ENCODE data around the gene LACTB. TPM values are rescaled to one million over a fixed set of nuclear protein-coding genes. Genes with fewer than 3 reads are reported as not detected.

Gene LACTB
- total and polyA plus RNA-seq, 4 donors = 13.1 to 38.1 (median 29.9) TPM

DNA sequence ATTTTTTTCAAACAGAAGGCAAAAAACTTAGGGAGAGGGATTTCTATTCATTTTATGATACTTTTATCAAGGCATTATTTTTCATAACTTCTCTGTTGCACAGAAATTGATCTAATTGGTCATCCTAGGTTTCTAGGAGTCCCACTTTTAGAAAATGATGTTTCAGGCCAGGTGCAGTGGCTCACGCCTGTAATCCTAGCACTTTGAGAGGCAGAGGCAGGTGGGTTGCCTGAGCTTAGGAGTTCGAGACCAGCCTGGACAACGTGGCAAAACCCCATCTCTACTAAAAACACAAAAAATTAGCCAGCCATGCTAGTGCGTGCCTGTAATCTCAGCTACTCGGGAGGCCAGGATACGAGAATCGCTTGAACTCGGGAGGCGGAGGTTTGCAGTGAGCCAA is 2.8 kb downstream of the LACTB start:
- TF ChIP-seq, protein P1, sequence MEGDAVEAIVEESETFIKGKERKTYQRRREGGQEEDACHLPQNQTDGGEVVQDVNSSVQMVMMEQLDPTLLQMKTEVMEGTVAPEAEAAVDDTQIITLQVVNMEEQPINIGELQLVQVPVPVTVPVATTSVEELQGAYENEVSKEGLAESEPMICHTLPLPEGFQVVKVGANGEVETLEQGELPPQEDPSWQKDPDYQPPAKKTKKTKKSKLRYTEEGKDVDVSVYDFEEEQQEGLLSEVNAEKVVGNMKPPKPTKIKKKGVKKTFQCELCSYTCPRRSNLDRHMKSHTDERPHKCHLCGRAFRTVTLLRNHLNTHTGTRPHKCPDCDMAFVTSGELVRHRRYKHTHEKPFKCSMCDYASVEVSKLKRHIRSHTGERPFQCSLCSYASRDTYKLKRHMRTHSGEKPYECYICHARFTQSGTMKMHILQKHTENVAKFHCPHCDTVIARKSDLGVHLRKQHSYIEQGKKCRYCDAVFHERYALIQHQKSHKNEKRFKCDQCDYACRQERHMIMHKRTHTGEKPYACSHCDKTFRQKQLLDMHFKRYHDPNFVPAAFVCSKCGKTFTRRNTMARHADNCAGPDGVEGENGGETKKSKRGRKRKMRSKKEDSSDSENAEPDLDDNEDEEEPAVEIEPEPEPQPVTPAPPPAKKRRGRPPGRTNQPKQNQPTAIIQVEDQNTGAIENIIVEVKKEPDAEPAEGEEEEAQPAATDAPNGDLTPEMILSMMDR (IDR thresholded peaks at IDR 0.05; ENCODE audit: control extremely low read depth, extremely low read depth) = no peak
- WGBS, 2 donors = 97 to 98% methylated on average over 9 of the region's 9 CpGs
- Histone ChIP-seq H3K36me3 (ENCODE audit: control insufficient read depth in 4 of 4, insufficient read depth in 4 of 4, low read length in 4 of 4) (peaks cover 0 to 17% (median 6%) of the 10 kb centered on the region in 4 donors), H3K27ac (ENCODE audit: low read depth in 1 of 2, low read length in 1 of 2) (no peak overlapping the region), H3K9me3 (ENCODE audit: control insufficient read depth in 4 of 4, insufficient read depth in 3 of 4, low read length in 3 of 4) (peaks cover 0 to 2% (median 0%) of the 10 kb centered on the region in 4 donors), H3K9ac (ENCODE audit: insufficient read depth in 1 of 2, low read length in 2 of 2) (no peak overlapping the region), H3K27me3 (ENCODE audit: control insufficient read depth in 3 of 3, insufficient read depth in 3 of 3, low read length in 2 of 3) (no peaks in the 10 kb centered on the region), H3K4me1 (ENCODE audit: control insufficient read depth in 5 of 5, insufficient read depth in 5 of 5, low read length in 5 of 5) (peaks cover 0 to 9% (median 0%) of the 10 kb centered on the region in 5 donors), H3K4me3 (no peak overlapping the region)
- ATAC-seq (ENCODE audit: insufficient read depth, low FRiP score) = no peak
- DNase-seq = no peak

DNA sequence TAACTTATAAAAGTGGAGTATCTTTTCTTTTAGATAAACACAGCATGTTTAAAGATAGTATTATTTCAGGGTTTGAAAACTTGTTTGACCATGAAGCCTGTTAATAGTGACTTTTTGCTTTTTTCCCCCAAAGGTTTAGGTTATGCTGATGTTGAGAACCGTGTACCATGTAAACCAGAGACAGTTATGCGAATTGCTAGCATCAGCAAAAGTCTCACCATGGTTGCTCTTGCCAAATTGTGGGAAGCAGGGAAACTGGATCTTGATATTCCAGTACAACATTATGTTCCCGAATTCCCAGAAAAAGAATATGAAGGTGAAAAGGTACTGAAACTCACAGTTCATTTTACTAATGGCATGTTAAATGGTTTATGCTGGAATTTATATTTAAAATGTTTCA is 5.1 kb downstream of the LACTB start:
- H3K27ac ChIP-seq (ENCODE audit: low read depth in 1 of 2, low read length in 1 of 2) = no peak overlapping the region
- H3K4me1 ChIP-seq (ENCODE audit: control insufficient read depth in 5 of 5, insufficient read depth in 5 of 5, low read length in 5 of 5) = peaks cover 0 to 4% (median 0%) of the 10 kb centered on the region in 5 donors
- peaks cover 0 to 17% (median 8%) of the 10 kb centered on the region in 4 donors for H3K36me3 ChIP-seq (ENCODE audit: control insufficient read depth in 4 of 4, insufficient read depth in 4 of 4, low read length in 4 of 4)
- no peak overlapping the region for H3K9ac ChIP-seq (ENCODE audit: insufficient read depth in 1 of 2, low read length in 2 of 2)
- ATAC-seq (ENCODE audit: insufficient read depth, low FRiP score) (no peak), DNase-seq (no peak)
- TF ChIP-seq, protein P1 (IDR thresholded peaks at IDR 0.05; ENCODE audit: control extremely low read depth, extremely low read depth) = no peak
- H3K4me3 ChIP-seq = no peak overlapping the region
- no peaks in the 10 kb centered on the region for H3K27me3 ChIP-seq (ENCODE audit: control insufficient read depth in 3 of 3, insufficient read depth in 3 of 3, low read length in 2 of 3)
- H3K9me3 ChIP-seq (ENCODE audit: control insufficient read depth in 4 of 4, insufficient read depth in 3 of 4, low read length in 3 of 4) = no peaks in the 10 kb centered on the region
- WGBS, 2 donors = 91 to 93% methylated on average over 3 of the region's 3 CpGs

DNA sequence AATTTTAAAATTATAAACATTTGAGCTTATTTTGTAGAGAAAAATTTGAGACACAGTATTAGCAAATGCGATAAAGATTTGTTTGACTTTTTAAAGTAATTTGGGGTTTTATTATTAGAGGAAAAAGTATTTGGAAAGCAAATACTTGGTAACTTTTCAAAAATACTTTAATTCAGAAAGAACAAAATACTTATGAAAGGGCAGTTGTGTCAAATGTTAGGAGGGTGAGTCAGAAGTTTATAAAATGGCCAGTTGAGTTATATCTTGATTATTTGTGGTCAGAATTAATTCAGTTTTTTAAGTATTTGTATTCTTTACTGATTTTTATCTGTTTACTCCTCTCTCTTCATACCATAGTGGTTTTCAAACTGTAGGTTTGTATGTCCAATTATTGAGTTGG is 12.1 kb downstream of the LACTB start:
- Histone ChIP-seq H3K9ac (ENCODE audit: insufficient read depth in 1 of 2, low read length in 2 of 2) (no peak overlapping the region), H3K4me1 (ENCODE audit: control insufficient read depth in 5 of 5, insufficient read depth in 5 of 5, low read length in 5 of 5) (peaks cover 0 to 4% (median 0%) of the 10 kb centered on the region in 5 donors), H3K27me3 (ENCODE audit: control insufficient read depth in 3 of 3, insufficient read depth in 3 of 3, low read length in 2 of 3) (no peaks in the 10 kb centered on the region), H3K4me3 (no peak overlapping the region), H3K27ac (ENCODE audit: low read depth in 1 of 2, low read length in 1 of 2) (no peak overlapping the region), H3K9me3 (ENCODE audit: control insufficient read depth in 4 of 4, insufficient read depth in 3 of 4, low read length in 3 of 4) (no peaks in the 10 kb centered on the region), H3K36me3 (ENCODE audit: control insufficient read depth in 4 of 4, insufficient read depth in 4 of 4, low read length in 4 of 4) (peaks cover 0 to 5% (median 3%) of the 10 kb centered on the region in 4 donors)
- DNase-seq (no peak), ATAC-seq (ENCODE audit: insufficient read depth, low FRiP score) (no peak)
- WGBS, 2 donors = 58 to 75% methylated on average over 1 of the region's 1 CpG
- TF ChIP-seq, protein P1 (IDR thresholded peaks at IDR 0.05; ENCODE audit: control extremely low read depth, extremely low read depth) = no peak
